Caco-2 (cell line): ENCODE results near the gene SATB1. TPM values are rescaled to one million over a fixed set of nuclear protein-coding genes. Genes with fewer than 3 reads are reported as not detected.

Experiments
- BruUV-seq: library from RNA; stranded (reverse); fragments of 400-500 nt; replicated peaks from 2 replicates; lab custom pipeline; 2021; lab: Mats Ljungman, UMichigan
- CTCF ChIA-PET: fragments of 300-600 bp; sonication (Branson Sonifier 250); formaldehyde crosslinking; loops from one replicate; lab custom pipeline; 2022; ENCODE audit warnings: antibody characterized with exemption; lab: Charles Lee
- POLR2A ChIA-PET: fragments of 300-600 bp; sonication (Branson Sonifier 250); formaldehyde crosslinking; loops from one replicate; lab custom pipeline; 2022; ENCODE audit warnings: antibody characterized with exemption; lab: Charles Lee
- DNase-seq, 2 experiments: peaks; one replicate each; pipeline versions ENCODE4 v3.0.0 to v3.0.0-alpha.2; 2020 to 2022
- H3K27me3 ChIP-seq: replicated peaks from 2 replicates; pipeline ENCODE4 v1.6.0; 2011; ENCODE audit warnings: low read length; ENCODE audit not compliant: control insufficient read depth, insufficient read depth
- H3K36me3 ChIP-seq: 2 replicates; pipeline ENCODE4 v1.5.1; 2011; ENCODE audit warnings: low read length; ENCODE audit not compliant: control insufficient read depth, insufficient read depth
- H3K4me1 ChIP-seq: fragments of 250-450 bp; sonication (Bioruptor Pico); 2 replicates; pipeline ENCODE4 v1.5.1; 2020; ENCODE audit warnings: mild to moderate bottlenecking
- H3K4me3 ChIP-seq: 2 replicates; pipeline ENCODE4 v1.5.1; 2011; ENCODE audit warnings: low read depth, mild to moderate bottlenecking, control low read depth, low read length
- H3K9me3 ChIP-seq: fragments of 250-450 bp; sonication (Bioruptor Pico); 2 replicates; pipeline ENCODE4 v1.5.1; 2020; ENCODE audit warnings: mild to moderate bottlenecking, moderate library complexity
- H3K27ac Mint-ChIP-seq: one replicate; pipeline ENCODE4 v1.8.0; 2022; ENCODE audit warnings: mixed read lengths; ENCODE audit not compliant: unreplicated experiment
- H3K27me3 Mint-ChIP-seq: one replicate; pipeline ENCODE4 v1.8.0; 2022; ENCODE audit warnings: mixed read lengths; ENCODE audit not compliant: insufficient read depth, unreplicated experiment
- H3K36me3 Mint-ChIP-seq: one replicate; pipeline ENCODE4 v1.8.0; 2022; ENCODE audit warnings: mild to moderate bottlenecking, mixed read lengths; ENCODE audit not compliant: insufficient read depth, unreplicated experiment
- H3K4me1 Mint-ChIP-seq: one replicate; pipeline ENCODE4 v1.8.0; 2022; ENCODE audit warnings: low read depth, mixed read lengths; ENCODE audit not compliant: unreplicated experiment
- H3K4me3 Mint-ChIP-seq: one replicate; pipeline ENCODE4 v1.8.0; 2022; ENCODE audit warnings: mild to moderate bottlenecking, moderate library complexity, mixed read lengths; ENCODE audit not compliant: unreplicated experiment
- H3K9me3 Mint-ChIP-seq: one replicate; pipeline ENCODE4 v1.8.0; 2022; ENCODE audit warnings: mixed read lengths; ENCODE audit not compliant: unreplicated experiment
- intact Hi-C: fragments of 100-400 bp; cut with micrococcal nuclease; formaldehyde crosslinking; loops from one replicate; pipeline ENCODE4 v1.10.0; 2022; ENCODE audit not compliant: unreplicated experiment
- total RNA-seq: library from RNA; stranded (reverse); gene quantifications from 2 replicates; pipeline ENCODE4 v1.2.3, GENCODE V29; 2022
- TF ChIP-seq, protein P1 (sequence below), 2 experiments: fragments of 200-600 bp in 1 of 2; IDR thresholded peaks; 1 replicate in 1 of 2; 2 replicates in 1 of 2; pipeline versions ENCODE4 v1.5.1 to v1.8.0; 2011 to 2022; ENCODE audit warnings: antibody characterized with exemption in 1 of 2, control low read depth in 1 of 2, inconsistent platforms in 1 of 2, low read depth in 1 of 2, low read length in 1 of 2, mild to moderate bottlenecking in 1 of 2, moderate library complexity in 1 of 2; ENCODE audit not compliant: insufficient read depth in 1 of 2, severe bottlenecking in 1 of 2, unreplicated experiment in 1 of 2

SATB1 gene
- total RNA-seq, 1 experiment from 2014 or later, result 13.8 TPM

DNA sequence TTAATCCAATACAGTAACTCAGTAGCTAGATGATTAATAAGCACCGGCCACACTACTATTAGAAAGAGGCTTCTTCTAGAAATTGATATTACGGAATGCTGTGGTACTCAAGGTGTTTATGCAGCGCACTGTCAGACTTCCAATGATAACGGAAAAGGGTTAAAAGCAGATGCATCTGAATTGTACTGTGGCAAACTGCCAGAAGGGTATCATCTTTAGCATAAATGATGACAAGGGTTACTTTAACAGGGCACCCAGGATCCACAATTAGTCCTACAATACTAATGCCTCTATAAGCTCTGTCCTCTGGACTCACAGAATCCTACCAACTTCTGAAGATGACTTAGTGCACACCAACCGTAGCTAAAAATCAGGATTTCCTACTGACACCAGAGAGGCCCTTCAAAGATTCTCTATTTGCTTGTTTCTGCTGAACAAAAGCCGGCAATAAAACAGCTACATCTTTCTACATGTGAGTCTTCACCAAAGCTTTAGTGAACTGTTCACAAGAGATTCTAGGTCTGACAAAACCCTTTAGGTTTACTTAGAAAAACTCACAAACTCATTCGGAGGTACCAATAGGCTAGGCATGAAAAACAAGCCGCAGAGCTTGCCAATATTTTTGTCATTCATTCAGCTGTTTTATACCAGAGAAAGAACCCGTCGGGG, 7.1 kb downstream of the SATB1 start:
- Histone ChIP-seq H3K4me3 (no peak overlapping the region), H3K4me1 (peaks cover 8% of the 10 kb centered on the region; the same call in 1 of the 2 replicates), H3K36me3 (no peaks in the 10 kb centered on the region), H3K27me3 (no peaks in the 10 kb centered on the region), H3K9me3 (no peaks in the 10 kb centered on the region)
- BruUV-seq, result no TSS peak
- Mint-ChIP-seq H3K4me1 (peaks cover 15% of the 10 kb centered on the region), H3K27me3 (no peaks in the 10 kb centered on the region), H3K36me3 (no peaks in the 10 kb centered on the region), H3K9me3 (no peaks in the 10 kb centered on the region), H3K4me3 (no peak overlapping the region), H3K27ac (no peak overlapping the region)
- no peak for DNase-seq
- CTCF ChIA-PET, result no interaction called here
- POLR2A ChIA-PET, result interaction anchor here (0.6 kb wide), 1 partner anchor 55 kb away, joined by 3 read pairs; no protein-coding TSS in a partner anchor
- TF ChIP-seq, protein P1, sequence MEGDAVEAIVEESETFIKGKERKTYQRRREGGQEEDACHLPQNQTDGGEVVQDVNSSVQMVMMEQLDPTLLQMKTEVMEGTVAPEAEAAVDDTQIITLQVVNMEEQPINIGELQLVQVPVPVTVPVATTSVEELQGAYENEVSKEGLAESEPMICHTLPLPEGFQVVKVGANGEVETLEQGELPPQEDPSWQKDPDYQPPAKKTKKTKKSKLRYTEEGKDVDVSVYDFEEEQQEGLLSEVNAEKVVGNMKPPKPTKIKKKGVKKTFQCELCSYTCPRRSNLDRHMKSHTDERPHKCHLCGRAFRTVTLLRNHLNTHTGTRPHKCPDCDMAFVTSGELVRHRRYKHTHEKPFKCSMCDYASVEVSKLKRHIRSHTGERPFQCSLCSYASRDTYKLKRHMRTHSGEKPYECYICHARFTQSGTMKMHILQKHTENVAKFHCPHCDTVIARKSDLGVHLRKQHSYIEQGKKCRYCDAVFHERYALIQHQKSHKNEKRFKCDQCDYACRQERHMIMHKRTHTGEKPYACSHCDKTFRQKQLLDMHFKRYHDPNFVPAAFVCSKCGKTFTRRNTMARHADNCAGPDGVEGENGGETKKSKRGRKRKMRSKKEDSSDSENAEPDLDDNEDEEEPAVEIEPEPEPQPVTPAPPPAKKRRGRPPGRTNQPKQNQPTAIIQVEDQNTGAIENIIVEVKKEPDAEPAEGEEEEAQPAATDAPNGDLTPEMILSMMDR (IDR thresholded peaks at IDR 0.05; ENCODE audit: insufficient read depth in 1 of 2, low read depth in 1 of 2, low read length in 1 of 2, severe bottlenecking in 1 of 2, unreplicated experiment in 1 of 2), result no peak
- intact Hi-C loops, result no loop called here

DNA sequence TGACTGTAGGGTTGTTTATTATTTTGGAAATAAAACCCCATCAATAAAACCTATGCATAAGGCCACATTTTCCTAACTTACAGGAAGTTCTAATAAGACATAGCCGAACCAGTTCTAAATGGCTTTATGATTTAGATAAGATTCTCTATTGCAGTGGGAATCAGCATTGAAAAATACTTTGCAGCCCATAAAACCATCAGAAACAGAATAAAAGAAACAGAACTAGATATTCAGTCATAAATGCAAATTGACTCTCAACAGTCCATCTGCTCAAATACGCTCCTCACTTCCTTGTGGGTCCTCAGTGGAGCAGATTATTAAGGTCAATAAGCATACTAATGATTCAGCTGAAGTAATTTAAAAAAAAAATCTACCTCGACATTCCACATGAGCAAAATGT, 8.8 kb downstream of the SATB1 start:
- Mint-ChIP-seq H3K27me3 (no peaks in the 10 kb centered on the region), H3K36me3 (no peaks in the 10 kb centered on the region), H3K4me1 (peaks cover 15% of the 10 kb centered on the region), H3K27ac (no peak overlapping the region), H3K4me3 (no peak overlapping the region), H3K9me3 (no peaks in the 10 kb centered on the region)
- intact Hi-C loops, result no loop called here
- H3K27me3 ChIP-seq, result no peaks in the 10 kb centered on the region
- ChIA-PET POLR2A (no interaction called here), CTCF (no interaction called here)
- H3K4me3 ChIP-seq, result no peak overlapping the region
- no peaks in the 10 kb centered on the region for H3K9me3 ChIP-seq
- no peak for DNase-seq
- H3K4me1 ChIP-seq, result peaks cover 8% of the 10 kb centered on the region; the same call in 1 of the 2 replicates
- BruUV-seq, result no TSS peak
- no peaks in the 10 kb centered on the region for H3K36me3 ChIP-seq
- TF ChIP-seq, protein P1 (IDR thresholded peaks at IDR 0.05; ENCODE audit: insufficient read depth in 1 of 2, low read depth in 1 of 2, low read length in 1 of 2, severe bottlenecking in 1 of 2, unreplicated experiment in 1 of 2), result no peak

DNA sequence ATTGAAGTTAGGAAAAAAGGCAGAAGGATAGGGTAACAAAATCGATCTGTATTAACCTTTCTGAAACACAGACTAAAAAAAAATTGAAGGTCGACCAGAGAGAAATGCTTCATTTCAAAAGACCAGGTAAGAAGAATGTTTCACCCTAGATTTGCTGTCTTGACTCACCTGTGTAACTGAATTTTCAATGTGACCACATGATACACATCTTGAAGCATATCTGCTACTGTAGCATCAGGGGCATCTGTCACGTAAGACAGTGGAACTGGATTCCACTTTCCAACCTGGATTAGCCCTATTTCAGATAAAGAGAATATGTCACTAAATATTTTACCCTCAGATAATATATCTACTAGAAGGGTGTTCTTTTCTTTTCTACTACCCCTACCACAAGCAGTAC, 9.3 kb downstream of the SATB1 start:
- peaks cover 13% of the 10 kb centered on the region for H3K4me1 Mint-ChIP-seq
- no peaks in the 10 kb centered on the region for H3K36me3 ChIP-seq
- no peak overlapping the region for H3K27ac Mint-ChIP-seq
- H3K4me1 ChIP-seq, result peaks cover 8% of the 10 kb centered on the region; the same call in 1 of the 2 replicates
- H3K9me3 ChIP-seq, result no peaks in the 10 kb centered on the region
- no peaks in the 10 kb centered on the region for H3K36me3 Mint-ChIP-seq
- BruUV-seq, result no TSS peak
- H3K4me3 ChIP-seq, result no peak overlapping the region
- no peaks in the 10 kb centered on the region for H3K27me3 ChIP-seq
- CTCF ChIA-PET, result no interaction called here
- TF ChIP-seq, protein P1 (IDR thresholded peaks at IDR 0.05; ENCODE audit: insufficient read depth in 1 of 2, low read depth in 1 of 2, low read length in 1 of 2, severe bottlenecking in 1 of 2, unreplicated experiment in 1 of 2), result no peak
- DNase-seq, result no peak
- no peaks in the 10 kb centered on the region for H3K27me3 Mint-ChIP-seq
- intact Hi-C loops, result no loop called here
- H3K9me3 Mint-ChIP-seq, result no peaks in the 10 kb centered on the region
- POLR2A ChIA-PET, result no interaction called here
- H3K4me3 Mint-ChIP-seq, result no peak overlapping the region
